Astrocyte of the cerebellum (primary cell): ENCODE measurements around the gene RNF130.

Source experiments
- DNase-seq: peaks from one replicate; pipeline ENCODE4 v3.0.0-alpha.2; 2011; ENCODE audit warnings: low read depth
- H3K4me3 ChIP-seq: 2 replicates; pipeline ENCODE4 v1.5.1; 2011; ENCODE audit warnings: mild to moderate bottlenecking, low read depth, low read length, moderate library complexity
- in situ Hi-C: cut with HindIII; loops from 2 replicates; pipeline ENCODE4 v1.10.0; 2017; ENCODE audit warnings: low sequenced_read_pairs
- TF ChIP-seq, protein P1 (sequence below): IDR thresholded peaks from 2 replicates; pipeline ENCODE4 v1.5.1; 2012; ENCODE audit warnings: low read length, low read depth, moderate library complexity, mild to moderate bottlenecking; ENCODE audit errors: missing control alignments

The RNF130 gene, protein sequence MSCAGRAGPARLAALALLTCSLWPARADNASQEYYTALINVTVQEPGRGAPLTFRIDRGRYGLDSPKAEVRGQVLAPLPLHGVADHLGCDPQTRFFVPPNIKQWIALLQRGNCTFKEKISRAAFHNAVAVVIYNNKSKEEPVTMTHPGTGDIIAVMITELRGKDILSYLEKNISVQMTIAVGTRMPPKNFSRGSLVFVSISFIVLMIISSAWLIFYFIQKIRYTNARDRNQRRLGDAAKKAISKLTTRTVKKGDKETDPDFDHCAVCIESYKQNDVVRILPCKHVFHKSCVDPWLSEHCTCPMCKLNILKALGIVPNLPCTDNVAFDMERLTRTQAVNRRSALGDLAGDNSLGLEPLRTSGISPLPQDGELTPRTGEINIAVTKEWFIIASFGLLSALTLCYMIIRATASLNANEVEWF

DNA sequence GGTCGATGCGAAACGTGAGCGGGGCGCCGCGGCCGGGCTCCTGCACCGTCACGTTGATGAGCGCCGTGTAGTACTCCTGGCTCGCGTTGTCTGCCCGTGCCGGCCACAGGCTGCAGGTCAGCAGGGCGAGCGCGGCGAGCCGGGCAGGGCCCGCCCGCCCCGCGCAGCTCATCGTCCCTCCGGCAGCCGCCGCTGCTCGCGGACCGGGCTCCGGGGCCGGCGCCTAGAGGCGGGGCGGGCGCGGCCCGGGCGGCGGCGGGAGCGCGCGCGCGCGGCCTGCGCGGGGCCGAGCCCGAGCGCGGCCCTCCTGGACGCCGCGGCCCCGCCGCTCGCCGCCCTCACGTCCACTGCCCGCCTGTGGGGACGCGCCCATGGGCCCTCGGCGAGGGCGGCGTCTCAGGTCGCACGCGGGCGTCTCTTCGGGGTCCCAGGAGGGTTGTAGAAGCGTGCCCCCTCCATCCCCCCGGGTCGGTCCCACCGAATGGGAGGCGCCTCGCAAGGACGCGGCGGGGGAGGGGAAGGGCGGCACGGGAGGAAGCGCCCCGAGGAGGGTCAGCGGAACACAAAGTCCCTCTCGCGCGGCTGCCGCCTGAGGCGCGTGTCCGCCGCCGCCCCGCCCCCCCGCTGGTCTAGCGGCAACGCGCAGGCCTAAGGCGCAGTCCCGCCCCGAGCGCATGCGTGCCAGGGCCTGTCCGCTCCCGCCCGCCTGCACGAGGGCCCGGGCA, at the start of gene RNF130:
TSS of gene RNF130 (minus strand) at position 229 of the 725 bp plus-strand sequence. CDS start at position 172, 57 bp downstream.
- in situ Hi-C loops = no loop called here
- peak within 1 kb of the TSS; percentile 80 for H3K4me3 ChIP-seq
- TF ChIP-seq, protein P1, sequence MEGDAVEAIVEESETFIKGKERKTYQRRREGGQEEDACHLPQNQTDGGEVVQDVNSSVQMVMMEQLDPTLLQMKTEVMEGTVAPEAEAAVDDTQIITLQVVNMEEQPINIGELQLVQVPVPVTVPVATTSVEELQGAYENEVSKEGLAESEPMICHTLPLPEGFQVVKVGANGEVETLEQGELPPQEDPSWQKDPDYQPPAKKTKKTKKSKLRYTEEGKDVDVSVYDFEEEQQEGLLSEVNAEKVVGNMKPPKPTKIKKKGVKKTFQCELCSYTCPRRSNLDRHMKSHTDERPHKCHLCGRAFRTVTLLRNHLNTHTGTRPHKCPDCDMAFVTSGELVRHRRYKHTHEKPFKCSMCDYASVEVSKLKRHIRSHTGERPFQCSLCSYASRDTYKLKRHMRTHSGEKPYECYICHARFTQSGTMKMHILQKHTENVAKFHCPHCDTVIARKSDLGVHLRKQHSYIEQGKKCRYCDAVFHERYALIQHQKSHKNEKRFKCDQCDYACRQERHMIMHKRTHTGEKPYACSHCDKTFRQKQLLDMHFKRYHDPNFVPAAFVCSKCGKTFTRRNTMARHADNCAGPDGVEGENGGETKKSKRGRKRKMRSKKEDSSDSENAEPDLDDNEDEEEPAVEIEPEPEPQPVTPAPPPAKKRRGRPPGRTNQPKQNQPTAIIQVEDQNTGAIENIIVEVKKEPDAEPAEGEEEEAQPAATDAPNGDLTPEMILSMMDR = no peak
- peak; percentile 69 for DNase-seq

DNA sequence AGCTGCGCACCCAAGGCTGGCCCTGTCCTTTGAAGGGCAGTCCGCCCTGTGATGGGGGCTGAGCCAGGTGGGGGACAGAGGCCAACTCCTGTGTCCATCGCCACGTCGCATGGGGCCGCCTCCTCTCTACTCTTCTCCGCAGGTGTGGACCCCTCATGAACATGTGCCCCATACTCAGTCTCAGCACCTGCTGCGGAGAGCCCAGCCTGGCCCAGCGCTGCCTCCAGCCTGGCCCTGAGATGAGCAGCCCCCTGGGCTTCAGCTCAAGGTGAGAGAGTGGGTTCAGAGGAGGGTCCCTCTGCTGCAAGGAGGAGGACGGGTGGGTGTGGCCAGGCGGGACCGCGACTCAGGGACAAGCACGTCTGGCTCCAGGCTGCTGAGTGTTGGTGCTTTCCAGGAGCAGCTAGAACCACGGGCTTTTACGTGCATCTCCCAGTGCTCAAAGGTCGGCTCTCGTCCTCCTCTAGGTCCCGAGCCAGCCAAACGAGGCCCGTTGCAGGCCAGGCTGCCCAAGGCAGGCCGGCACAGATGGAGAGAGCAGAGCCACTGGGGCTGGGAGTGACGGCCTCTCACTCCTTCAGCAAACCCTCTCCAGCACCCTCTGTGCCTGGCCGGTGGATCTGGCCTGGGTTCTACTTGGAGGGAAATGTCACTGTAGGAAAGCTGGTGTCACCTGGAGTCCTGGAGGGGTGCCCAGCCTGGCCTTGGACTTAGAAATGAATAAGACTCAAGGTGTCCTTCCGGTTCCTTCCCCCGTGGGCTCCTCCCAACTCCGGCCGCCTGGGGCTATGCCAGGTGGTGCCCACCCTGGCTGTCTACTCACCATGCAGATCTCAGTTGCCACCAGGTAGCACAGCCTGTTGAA, 48.9 kb upstream of the RNF130 start:
- in situ Hi-C loops = no loop called here
- H3K4me3 ChIP-seq = no peak overlapping the region
- no peak for DNase-seq
- TF ChIP-seq, protein P1 = no peak

DNA sequence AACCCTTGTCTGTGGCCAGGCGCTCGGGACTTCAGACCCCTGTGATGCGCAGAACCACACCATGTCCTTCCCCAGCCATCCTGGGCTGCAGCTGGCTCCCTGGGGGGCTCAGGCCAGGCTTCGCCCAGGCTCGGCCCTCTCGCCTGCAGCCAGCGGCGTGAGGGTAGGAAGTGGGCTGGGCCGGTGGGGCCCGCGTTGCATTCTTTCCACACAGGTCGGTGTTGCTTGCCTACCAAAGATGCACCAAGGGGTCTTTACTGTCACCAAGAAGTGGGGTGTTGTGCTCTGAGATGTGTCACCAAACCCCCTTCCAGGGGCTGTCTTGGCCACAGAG, 48.3 kb upstream of the RNF130 start:
- in situ Hi-C loops = no loop called here

DNA sequence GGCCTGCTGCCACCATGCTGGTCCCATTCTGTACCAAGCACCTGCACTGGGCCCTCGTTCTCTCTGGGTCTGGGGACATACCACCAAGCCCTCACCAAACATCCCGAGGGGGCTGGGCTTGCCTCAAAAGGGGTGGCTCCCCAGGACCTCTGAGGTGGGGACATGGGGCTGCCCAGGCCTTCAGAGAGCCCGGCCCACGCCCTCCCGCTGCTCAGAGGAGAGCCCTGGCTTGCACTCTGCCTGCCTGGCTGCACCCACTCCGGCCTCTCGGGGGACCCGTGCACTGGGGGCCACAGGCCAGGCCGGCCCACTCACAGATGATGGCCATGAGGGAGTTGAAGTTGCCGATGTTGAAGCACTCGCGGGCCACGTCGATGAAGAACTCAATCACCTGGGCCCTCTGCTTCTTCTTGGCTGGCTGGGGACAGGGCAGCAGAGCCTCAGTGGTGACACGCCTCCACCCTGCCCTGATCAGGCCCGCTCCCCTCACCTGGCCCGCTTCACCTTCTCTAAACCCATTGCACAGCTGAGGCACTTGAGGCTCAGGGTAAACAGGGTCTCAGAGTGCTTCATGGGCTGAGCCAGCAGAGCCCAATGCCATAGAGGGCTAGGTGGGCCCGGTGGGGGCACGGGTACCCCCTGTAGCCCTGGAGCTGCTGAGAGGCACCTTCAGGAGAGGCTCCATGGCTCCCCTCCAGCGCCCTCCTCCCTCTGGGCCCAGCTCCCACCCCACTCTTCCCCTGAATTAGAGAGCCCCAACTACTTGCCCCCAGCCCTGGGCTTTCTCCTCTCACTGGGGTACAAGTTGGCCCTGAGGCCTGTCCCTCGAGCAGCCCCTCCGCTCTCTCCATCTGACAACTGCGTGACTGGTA, 47.7 kb upstream of the RNF130 start:
- H3K4me3 ChIP-seq = no peak overlapping the region
- DNase-seq = no peak
- TF ChIP-seq, protein P1 = no peak
- in situ Hi-C loops = no loop called here

More for the DNA sequence above, 48.3 kb upstream of the RNF130 start:
- DNase-seq = no peak
- no peak overlapping the region for H3K4me3 ChIP-seq
- TF ChIP-seq, protein P1 = no peak

DNA sequence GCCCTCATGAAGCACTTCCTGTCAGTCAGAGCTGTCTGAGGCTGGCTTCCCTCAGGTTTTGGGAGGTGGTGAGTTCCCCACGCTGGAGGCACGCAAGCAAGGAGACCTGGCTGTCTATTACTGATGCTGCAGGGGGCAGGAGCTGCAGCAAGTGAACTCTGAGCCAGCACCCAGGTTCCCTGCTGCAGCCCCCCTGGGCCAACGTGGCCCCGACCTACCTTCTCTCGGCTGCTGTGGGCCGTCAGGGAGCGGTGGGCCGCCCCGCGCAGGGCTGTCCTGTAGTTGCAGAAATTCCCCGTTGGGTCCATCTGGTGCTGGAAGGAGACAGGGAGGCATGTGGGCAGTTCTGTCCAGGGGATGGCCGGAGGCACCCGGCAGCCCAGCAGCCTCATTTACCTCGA, 46.8 kb upstream of the RNF130 start:
- in situ Hi-C loops = no loop called here
- DNase-seq = no peak
- TF ChIP-seq, protein P1 = no peak
- no peak overlapping the region for H3K4me3 ChIP-seq
